HL-60 (cell line): ENCODE results near the gene STOX2.

Source experiments
- CTCF ChIP-seq: IDR thresholded peaks from one replicate; pipeline ENCODE4 v1.5.1; 2011; ENCODE audit warnings: low read length, control low read depth, inconsistent platforms; ENCODE audit not compliant: insufficient read depth
- GABPA ChIP-seq: IDR thresholded peaks from 2 replicates; pipeline ENCODE4 v1.6.1; 2012; ENCODE audit warnings: low read depth
- POLR2AphosphoS5 ChIP-seq: IDR thresholded peaks from 2 replicates; pipeline ENCODE4 v1.6.1; 2012; ENCODE audit warnings: low read depth
- REST ChIP-seq: IDR thresholded peaks from 2 replicates; pipeline ENCODE4 v1.6.1; 2012; ENCODE audit warnings: low read depth; ENCODE audit not compliant: insufficient replicate concordance
- SPI1 ChIP-seq: IDR thresholded peaks from 2 replicates; pipeline ENCODE4 v1.6.1; 2012; ENCODE audit warnings: low read depth, mild to moderate bottlenecking, borderline replicate concordance

GRCh38 chr4:184056877-184057276 is 151.8 kb downstream of the STOX2 start:
- TF ChIP-seq POLR2AphosphoS5 (no peak), CTCF (no peak), REST (no peak), SPI1 (no peak), GABPA (no peak)
